ENCODE results near the gene OR6C74.

DNA sequence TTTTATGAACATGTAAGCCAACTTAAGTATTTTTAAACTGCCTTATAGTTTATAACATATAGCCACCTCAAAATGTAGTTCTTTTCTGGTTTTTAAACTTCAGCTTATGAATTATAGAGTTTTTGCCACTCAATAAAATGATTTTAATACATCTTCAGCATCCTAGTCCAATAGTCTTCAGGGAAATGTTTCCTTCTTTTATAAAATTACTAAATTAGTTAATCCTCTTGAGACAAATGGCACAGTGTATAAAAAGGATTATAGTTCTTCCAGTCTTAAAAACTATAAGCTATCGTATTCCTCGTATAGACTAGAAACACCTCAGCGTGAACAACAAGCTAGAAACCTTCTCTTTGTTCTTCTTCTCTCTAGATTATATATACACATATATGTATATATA, at the start of gene OR6C74:
- TF ChIP-seq, protein P1, sequence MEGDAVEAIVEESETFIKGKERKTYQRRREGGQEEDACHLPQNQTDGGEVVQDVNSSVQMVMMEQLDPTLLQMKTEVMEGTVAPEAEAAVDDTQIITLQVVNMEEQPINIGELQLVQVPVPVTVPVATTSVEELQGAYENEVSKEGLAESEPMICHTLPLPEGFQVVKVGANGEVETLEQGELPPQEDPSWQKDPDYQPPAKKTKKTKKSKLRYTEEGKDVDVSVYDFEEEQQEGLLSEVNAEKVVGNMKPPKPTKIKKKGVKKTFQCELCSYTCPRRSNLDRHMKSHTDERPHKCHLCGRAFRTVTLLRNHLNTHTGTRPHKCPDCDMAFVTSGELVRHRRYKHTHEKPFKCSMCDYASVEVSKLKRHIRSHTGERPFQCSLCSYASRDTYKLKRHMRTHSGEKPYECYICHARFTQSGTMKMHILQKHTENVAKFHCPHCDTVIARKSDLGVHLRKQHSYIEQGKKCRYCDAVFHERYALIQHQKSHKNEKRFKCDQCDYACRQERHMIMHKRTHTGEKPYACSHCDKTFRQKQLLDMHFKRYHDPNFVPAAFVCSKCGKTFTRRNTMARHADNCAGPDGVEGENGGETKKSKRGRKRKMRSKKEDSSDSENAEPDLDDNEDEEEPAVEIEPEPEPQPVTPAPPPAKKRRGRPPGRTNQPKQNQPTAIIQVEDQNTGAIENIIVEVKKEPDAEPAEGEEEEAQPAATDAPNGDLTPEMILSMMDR (IDR thresholded peaks at IDR 0.05; ENCODE audit: insufficient read depth, low read depth, low read length), result no peak
- no peak for TF ChIP-seq EZH2 (IDR thresholded peaks at IDR 0.05; ENCODE audit: insufficient read depth, low read length)

Data from astrocyte (in vitro differentiated cells and primary cell).